A549 (cell line): ENCODE data around the gene CC2D1A. TPM values are rescaled to one million over a fixed set of nuclear protein-coding genes. Genes with fewer than 3 reads are reported as not detected.

Source experiments
- ATAC-seq, 2 experiments: fragments of 200-7000 bp in 1 of 2; fragments of >200 bp in 1 of 2; cut with Nextera tagmentation in 1 of 2; cut with Tn5 transposase in 1 of 2; 3 replicates each; pipeline versions ENCODE4 v1.8.0 to v1.9.1; 2018 to 2020; ENCODE audit warnings: mild to moderate bottlenecking in 1 of 2, moderate library complexity in 1 of 2
- CTCF ChIA-PET: fragments of 300-600 bp; sonication (Branson Sonifier 250); formaldehyde crosslinking; extraction: SDS; loops from one replicate; lab custom pipeline; 2021; ENCODE audit warnings: antibody characterized with exemption, inconsistent platforms; lab: Yijun Ruan, JAX
- POLR2A ChIA-PET: fragments of 350-600 bp; formaldehyde crosslinking; extraction: SDS; loops from one replicate; lab custom pipeline; 2021; ENCODE audit warnings: antibody characterized with exemption, inconsistent platforms; lab: Yijun Ruan, JAX
- DNase-seq, 2 experiments: peaks; one replicate each; pipeline versions ENCODE4 v3.0.0 to v3.0.0-alpha.2; 2011 to 2016; ENCODE audit warnings: low read depth in 1 of 2, low spot score in 1 of 2
- FAIRE-seq: peaks from 2 replicates; lab custom pipeline; 2011; peaks lifted over from hg19 to GRCh38; lab: Jason Lieb, UNC
- H3K27ac ChIP-seq, 2 experiments: fragments of >200 bp; sonication (Bioruptor Twin); formaldehyde crosslinking; 3 replicates each; pipeline ENCODE4 v1.5.1; 2016 to 2017
- H3K4me1 ChIP-seq: fragments of >200 bp; sonication (Bioruptor Twin); formaldehyde crosslinking; 3 replicates; pipeline ENCODE4 v1.6.1; 2016
- H3K4me2 ChIP-seq: fragments of >200 bp; sonication (Bioruptor Twin); formaldehyde crosslinking; 3 replicates; pipeline ENCODE4 v1.6.1; 2016
- H3K4me3 ChIP-seq: fragments of >200 bp; sonication (Bioruptor Twin); formaldehyde crosslinking; 3 replicates; pipeline ENCODE4 v1.5.1; 2016
- H3K9me3 ChIP-seq: fragments of >200 bp; sonication (Bioruptor Twin); formaldehyde crosslinking; 3 replicates; pipeline ENCODE4 v1.6.1; 2016
- ATOH8 ChIP-seq: fragments of 250-450 bp; sonication (Bioruptor Pico); IDR thresholded peaks from 2 replicates; pipeline ENCODE4 v1.5.0; 2020; ENCODE audit warnings: low read depth, mild to moderate bottlenecking, moderate library complexity
- BCL3 ChIP-seq: fragments of >200 bp; sonication (Bioruptor Twin); formaldehyde crosslinking; IDR thresholded peaks from 3 replicates; pipeline ENCODE4 v1.6.1; 2016
- BHLHE40 ChIP-seq: IDR thresholded peaks from 2 replicates; pipeline ENCODE4 v1.6.1; 2012; ENCODE audit warnings: low read depth, low read length, inconsistent platforms
- CBX8 ChIP-seq: fragments of 200-600 bp; sonication (generic); IDR thresholded peaks from 2 replicates; pipeline ENCODE4 v1.6.1; 2016
- CEBPB ChIP-seq, 2 experiments: fragments of >200 bp in 1 of 2; sonication (Bioruptor Twin) in 1 of 2; formaldehyde crosslinking in 1 of 2; IDR thresholded peaks; 2 replicates each; pipeline ENCODE4 v1.6.1; 2012 to 2016
- CHD2 ChIP-seq: fragments of 150-350 bp; IDR thresholded peaks from 2 replicates; pipeline ENCODE4 v1.6.1; 2014; ENCODE audit warnings: low read length; ENCODE audit not compliant: partially characterized antibody
- EHF ChIP-seq: fragments of 250-450 bp; sonication (Bioruptor Pico); IDR thresholded peaks from 2 replicates; pipeline ENCODE4 v1.5.0; 2020; ENCODE audit warnings: mild to moderate bottlenecking
- EHMT2 ChIP-seq: fragments of 200-600 bp; sonication (generic); IDR thresholded peaks from 2 replicates; pipeline ENCODE4 v1.6.1; 2016; ENCODE audit warnings: antibody characterized with exemption, low read depth, mild to moderate bottlenecking, moderate library complexity
- EP300 ChIP-seq, 2 experiments: fragments of >200 bp; sonication (Bioruptor Twin); formaldehyde crosslinking; IDR thresholded peaks; 2 replicates in 1 of 2; 3 replicates in 1 of 2; pipeline ENCODE4 v1.6.1; 2016 to 2017
- FOSL2 ChIP-seq, 2 experiments: fragments of 450-650 bp in 1 of 2; fragments of >200 bp in 1 of 2; sonication (Bioruptor Twin) in 1 of 2; formaldehyde crosslinking; IDR thresholded peaks; 2 replicates each; pipeline versions ENCODE4 v1.5.0 to v1.6.1; 2016 to 2020; ENCODE audit warnings: mild to moderate bottlenecking in 1 of 2, moderate library complexity in 1 of 2
- FOXS1 ChIP-seq: fragments of 250-450 bp; sonication (Bioruptor Pico); IDR thresholded peaks from 2 replicates; pipeline ENCODE4 v1.5.0; 2020; ENCODE audit warnings: mild to moderate bottlenecking, moderate library complexity
- GATA3 ChIP-seq: IDR thresholded peaks from 2 replicates; pipeline ENCODE4 v1.6.1; 2012; ENCODE audit warnings: borderline replicate concordance
- HDAC2 ChIP-seq: fragments of 200-600 bp; sonication (generic); IDR thresholded peaks from 2 replicates; pipeline ENCODE4 v1.6.1; 2016
- HEYL ChIP-seq: fragments of 250-450 bp; sonication (Bioruptor Pico); IDR thresholded peaks from 2 replicates; pipeline ENCODE4 v1.8.0; 2021; ENCODE audit warnings: mild to moderate bottlenecking, moderate library complexity
- HOXB13 ChIP-seq: fragments of 250-450 bp; sonication (Bioruptor Pico); IDR thresholded peaks from 2 replicates; pipeline ENCODE4 v1.5.0; 2020; ENCODE audit warnings: low read depth, mild to moderate bottlenecking, moderate library complexity
- JUNB ChIP-seq: fragments of >200 bp; sonication (Bioruptor Twin); formaldehyde crosslinking; IDR thresholded peaks from 2 replicates; pipeline ENCODE4 v1.6.1; 2016
- KDM1A ChIP-seq: fragments of 200-600 bp; sonication (generic); IDR thresholded peaks from 2 replicates; pipeline ENCODE4 v1.6.1; 2016; ENCODE audit warnings: low read depth, mild to moderate bottlenecking
- MAFK ChIP-seq: fragments of 450-650 bp; IDR thresholded peaks from 2 replicates; pipeline ENCODE4 v1.6.1; 2014; ENCODE audit not compliant: partially characterized antibody
- NR3C1 ChIP-seq: fragments of >200 bp; sonication (Bioruptor Twin); formaldehyde crosslinking; IDR thresholded peaks from 3 replicates; pipeline ENCODE4 v1.6.1; 2017
- PHF8 ChIP-seq: fragments of 200-600 bp; sonication (generic); IDR thresholded peaks from 2 replicates; pipeline ENCODE4 v1.6.1; 2016; ENCODE audit warnings: low read depth, mild to moderate bottlenecking, antibody characterized with exemption, moderate library complexity, borderline replicate concordance
- POLR2AphosphoS2 ChIP-seq: conservative IDR thresholded peaks from 2 replicates; pipeline ENCODE4 v1.6.1; 2012; ENCODE audit warnings: low read length, improper control_type of control experiment, inconsistent platforms
- RARB ChIP-seq: fragments of 250-450 bp; sonication (Bioruptor Pico); IDR thresholded peaks from 2 replicates; pipeline ENCODE4 v1.8.0; 2021; ENCODE audit warnings: mild to moderate bottlenecking, moderate library complexity
- RFX5 ChIP-seq: fragments of 450-650 bp; IDR thresholded peaks from 2 replicates; pipeline ENCODE4 v1.7.1; 2014; ENCODE audit warnings: antibody characterized with exemption, mild to moderate bottlenecking, moderate library complexity
- RNF2 ChIP-seq: fragments of 200-600 bp; sonication (generic); IDR thresholded peaks from 2 replicates; pipeline ENCODE4 v1.6.1; 2016; ENCODE audit warnings: low read depth, mild to moderate bottlenecking, antibody characterized with exemption, moderate library complexity, borderline replicate concordance
- SREBF2 ChIP-seq: fragments of 450-650 bp; IDR thresholded peaks from 2 replicates; pipeline ENCODE4 v1.6.1; 2014; ENCODE audit warnings: mild to moderate bottlenecking, moderate library complexity
- USF2 ChIP-seq: fragments of 450-650 bp; IDR thresholded peaks from 2 replicates; pipeline ENCODE4 v1.6.1; 2014; ENCODE audit warnings: antibody characterized with exemption
- WGBS: methylation state at CpG from one replicate; pipeline ENCODE4 v1.1.6; 2017; ENCODE audit errors: missing lambda C conversion rate; 5-methylcytosine and 5-hydroxymethylcytosine counted together
- polyA plus RNA-seq, 4 experiments: library from polyadenylated mRNA; depleted of rRNA in 3 of 4; stranded (reverse); fragments of >200 nt; fragmentation: RNase III in 1 of 4; extraction: RNeasy Plus Mini Kit Qiagen cat#74134 plus additional on column Dnase treatment in 1 of 4; gene quantifications; 2 replicates in 3 of 4; 3 replicates in 1 of 4; pipeline ENCODE4 v1.2.3, GENCODE V29; 2011 to 2017
- TF ChIP-seq, protein P1 (sequence below): IDR thresholded peaks from 2 replicates; pipeline ENCODE4 v1.6.1; 2012
- TF ChIP-seq, protein P2 (sequence below): IDR thresholded peaks from 2 replicates; pipeline ENCODE4 v1.6.1; 2012; ENCODE audit warnings: low read depth, borderline replicate concordance
- TF ChIP-seq, protein P3 (sequence below): IDR thresholded peaks from 2 replicates; pipeline ENCODE4 v1.6.1; 2012
- TF ChIP-seq, protein P4 (sequence below): fragments of 200-600 bp; sonication (generic); IDR thresholded peaks from 2 replicates; pipeline ENCODE4 v1.6.1; 2016; ENCODE audit warnings: antibody characterized with exemption, mild to moderate bottlenecking, moderate library complexity

The CC2D1A gene
- polyA plus RNA-seq, 2 of the 4 experiments (the other 2 are of a cell fraction): 4.8 to 13.9 TPM

GRCh38 chr19:13926715-13927114, 20.7 kb downstream of the CC2D1A start:
- no peaks in the 10 kb centered on the region for H3K9me3 ChIP-seq
- H3K4me2 ChIP-seq: no peak overlapping the region
- DNase-seq: no peak
- H3K27ac ChIP-seq: no peak overlapping the region
- CTCF ChIA-PET: no interaction called here
- POLR2A ChIA-PET: no interaction called here
- WGBS: 97% methylated on average over 6 of the region's 8 CpGs
- H3K4me3 ChIP-seq: no peak overlapping the region
- H3K4me1 ChIP-seq: no peaks in the 10 kb centered on the region
- TF ChIP-seq FOXS1 (CRISPR knock-in tag) (no peak), KDM1A (no peak), HDAC2 (no peak), EP300 (IDR thresholded peaks at IDR 0.05) (no peak), USF2 (no peak), MAFK (no peak), CHD2 (no peak), RFX5 (no peak), BCL3 (no peak), EHMT2 (no peak), EHF (CRISPR knock-in tag) (no peak), CBX8 (no peak), FOSL2 (IDR thresholded peaks at IDR 0.05) (no peak), FOSL2 (CRISPR knock-in tag; IDR thresholded peaks at IDR 0.05) (no peak), JUNB (no peak), ATOH8 (no peak), POLR2AphosphoS2 (no peak), BHLHE40 (no peak), GATA3 (no peak), HOXB13 (CRISPR knock-in tag) (no peak)
- TF ChIP-seq, protein P1, sequence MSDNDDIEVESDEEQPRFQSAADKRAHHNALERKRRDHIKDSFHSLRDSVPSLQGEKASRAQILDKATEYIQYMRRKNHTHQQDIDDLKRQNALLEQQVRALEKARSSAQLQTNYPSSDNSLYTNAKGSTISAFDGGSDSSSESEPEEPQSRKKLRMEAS: no peak
- TF ChIP-seq, all 56 proteins: peak for 0
- FAIRE-seq (no peak), ATAC-seq (no peak)

DNA sequence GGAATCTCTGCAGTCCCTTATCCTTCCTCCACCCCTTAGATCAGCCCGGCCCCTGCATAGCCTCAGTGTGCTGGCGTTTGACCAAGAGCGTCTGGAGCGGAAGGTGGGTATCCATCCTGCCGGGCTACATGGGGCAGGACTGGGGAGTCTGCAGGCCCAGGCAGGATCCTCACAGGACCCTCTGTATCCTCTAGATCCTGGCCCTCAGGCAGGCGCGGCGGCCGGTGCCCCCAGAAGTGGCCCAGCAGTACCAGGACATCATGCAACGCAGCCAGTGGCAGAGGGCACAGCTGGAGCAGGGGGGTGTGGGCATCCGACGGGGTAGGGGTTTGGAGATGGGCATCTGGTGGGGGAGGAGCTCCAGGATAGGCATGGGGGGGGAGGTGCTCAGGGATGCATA, 23.3 kb downstream of the CC2D1A start:
- POLR2A ChIA-PET: no interaction called here
- CTCF ChIA-PET: interaction anchor here (0.7 kb wide), 1 partner anchor 533 kb away, joined by 3 read pairs; no protein-coding TSS in a partner anchor
- no CpG with 5 or more reads among the region's 12 CpGs for WGBS
- TF ChIP-seq, protein P2, sequence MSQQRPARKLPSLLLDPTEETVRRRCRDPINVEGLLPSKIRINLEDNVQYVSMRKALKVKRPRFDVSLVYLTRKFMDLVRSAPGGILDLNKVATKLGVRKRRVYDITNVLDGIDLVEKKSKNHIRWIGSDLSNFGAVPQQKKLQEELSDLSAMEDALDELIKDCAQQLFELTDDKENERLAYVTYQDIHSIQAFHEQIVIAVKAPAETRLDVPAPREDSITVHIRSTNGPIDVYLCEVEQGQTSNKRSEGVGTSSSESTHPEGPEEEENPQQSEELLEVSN: no peak
- TF ChIP-seq, protein P3, sequence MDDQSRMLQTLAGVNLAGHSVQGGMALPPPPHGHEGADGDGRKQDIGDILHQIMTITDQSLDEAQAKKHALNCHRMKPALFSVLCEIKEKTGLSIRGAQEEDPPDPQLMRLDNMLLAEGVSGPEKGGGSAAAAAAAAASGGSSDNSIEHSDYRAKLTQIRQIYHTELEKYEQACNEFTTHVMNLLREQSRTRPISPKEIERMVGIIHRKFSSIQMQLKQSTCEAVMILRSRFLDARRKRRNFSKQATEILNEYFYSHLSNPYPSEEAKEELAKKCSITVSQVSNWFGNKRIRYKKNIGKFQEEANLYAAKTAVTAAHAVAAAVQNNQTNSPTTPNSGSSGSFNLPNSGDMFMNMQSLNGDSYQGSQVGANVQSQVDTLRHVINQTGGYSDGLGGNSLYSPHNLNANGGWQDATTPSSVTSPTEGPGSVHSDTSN: no peak
- TF ChIP-seq NR3C1: no peak
- no peak for TF ChIP-seq RNF2
- TF ChIP-seq SREBF2: no peak
- TF ChIP-seq MAFK: no peak
- TF ChIP-seq HEYL (CRISPR knock-in tag): no peak
- no peak for TF ChIP-seq EP300 (IDR thresholded peaks at IDR 0.05)
- no peak for TF ChIP-seq USF2
- no peak for TF ChIP-seq PHF8
- TF ChIP-seq CEBPB (IDR thresholded peaks at IDR 0.05): no peak
- no peak for TF ChIP-seq CHD2
- TF ChIP-seq, protein P4, sequence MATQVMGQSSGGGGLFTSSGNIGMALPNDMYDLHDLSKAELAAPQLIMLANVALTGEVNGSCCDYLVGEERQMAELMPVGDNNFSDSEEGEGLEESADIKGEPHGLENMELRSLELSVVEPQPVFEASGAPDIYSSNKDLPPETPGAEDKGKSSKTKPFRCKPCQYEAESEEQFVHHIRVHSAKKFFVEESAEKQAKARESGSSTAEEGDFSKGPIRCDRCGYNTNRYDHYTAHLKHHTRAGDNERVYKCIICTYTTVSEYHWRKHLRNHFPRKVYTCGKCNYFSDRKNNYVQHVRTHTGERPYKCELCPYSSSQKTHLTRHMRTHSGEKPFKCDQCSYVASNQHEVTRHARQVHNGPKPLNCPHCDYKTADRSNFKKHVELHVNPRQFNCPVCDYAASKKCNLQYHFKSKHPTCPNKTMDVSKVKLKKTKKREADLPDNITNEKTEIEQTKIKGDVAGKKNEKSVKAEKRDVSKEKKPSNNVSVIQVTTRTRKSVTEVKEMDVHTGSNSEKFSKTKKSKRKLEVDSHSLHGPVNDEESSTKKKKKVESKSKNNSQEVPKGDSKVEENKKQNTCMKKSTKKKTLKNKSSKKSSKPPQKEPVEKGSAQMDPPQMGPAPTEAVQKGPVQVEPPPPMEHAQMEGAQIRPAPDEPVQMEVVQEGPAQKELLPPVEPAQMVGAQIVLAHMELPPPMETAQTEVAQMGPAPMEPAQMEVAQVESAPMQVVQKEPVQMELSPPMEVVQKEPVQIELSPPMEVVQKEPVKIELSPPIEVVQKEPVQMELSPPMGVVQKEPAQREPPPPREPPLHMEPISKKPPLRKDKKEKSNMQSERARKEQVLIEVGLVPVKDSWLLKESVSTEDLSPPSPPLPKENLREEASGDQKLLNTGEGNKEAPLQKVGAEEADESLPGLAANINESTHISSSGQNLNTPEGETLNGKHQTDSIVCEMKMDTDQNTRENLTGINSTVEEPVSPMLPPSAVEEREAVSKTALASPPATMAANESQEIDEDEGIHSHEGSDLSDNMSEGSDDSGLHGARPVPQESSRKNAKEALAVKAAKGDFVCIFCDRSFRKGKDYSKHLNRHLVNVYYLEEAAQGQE: no peak
- TF ChIP-seq RARB (CRISPR knock-in tag): no peak

More for the DNA sequence above, 23.3 kb downstream of the CC2D1A start:
- ATAC-seq: no peak
- no peaks in the 10 kb centered on the region for H3K4me1 ChIP-seq
- no peak overlapping the region for H3K4me3 ChIP-seq
- H3K9me3 ChIP-seq: no peaks in the 10 kb centered on the region
- no peak overlapping the region for H3K27ac ChIP-seq
- H3K4me2 ChIP-seq: no peak overlapping the region
- no peak for DNase-seq
- no peak for FAIRE-seq
